Activated CD8-positive, alpha-beta T cell treated with anti-CD3 and anti-CD28 coated beads, Interleukin-2, amount 10 ng/mL, durations not matched to agents 7 days and 5 days (primary cell): ENCODE data around the gene UMOD. TPM values are rescaled to one million over a fixed set of nuclear protein-coding genes. Genes with fewer than 3 reads are reported as not detected.

ENCODE experiments used
- ATAC-seq: fragments of 150-1000 bp; cut with Tn5 transposase; one replicate; pipeline ENCODE4 v1.10.0; 2021; ENCODE audit warnings: moderate library complexity
- CTCF ChIA-PET: fragments of 350-600 bp; sonication (Branson Sonifier 250); formaldehyde crosslinking; loops from one replicate; lab custom pipeline; 2021; ENCODE audit warnings: antibody characterized with exemption; lab: Charles Lee
- POLR2A ChIA-PET: fragments of 350-600 bp; sonication (Branson Sonifier 250); formaldehyde crosslinking; loops from one replicate; lab custom pipeline; 2021; ENCODE audit warnings: antibody characterized with exemption; lab: Charles Lee
- DNase-seq: peaks from one replicate; pipeline ENCODE4 v3.0.0-alpha.2; 2020
- H3K27ac Mint-ChIP-seq: one replicate; pipeline ENCODE4 v1.8.0; 2021; ENCODE audit warnings: mild to moderate bottlenecking, mixed read lengths
- H3K27me3 Mint-ChIP-seq: one replicate; pipeline ENCODE4 v1.8.0; 2021; ENCODE audit warnings: low read depth, mixed read lengths
- H3K36me3 Mint-ChIP-seq: one replicate; pipeline ENCODE4 v1.8.0; 2021; ENCODE audit warnings: low read depth, mixed read lengths
- H3K4me1 Mint-ChIP-seq: one replicate; pipeline ENCODE4 v1.8.0; 2021; ENCODE audit warnings: low read depth, mixed read lengths
- H3K4me3 Mint-ChIP-seq: one replicate; pipeline ENCODE4 v1.8.0; 2021; ENCODE audit warnings: mild to moderate bottlenecking, mixed read lengths
- H3K9me3 Mint-ChIP-seq: one replicate; pipeline ENCODE4 v1.8.0; 2022; ENCODE audit warnings: mixed read lengths; ENCODE audit not compliant: insufficient read depth
- total RNA-seq, 2 experiments: library from RNA; stranded (reverse); gene quantifications; one replicate each; pipeline ENCODE4 v1.2.3, GENCODE V29; 2021

Gene UMOD
- total RNA-seq, 2 experiments from 2014 or later = not detected

DNA sequence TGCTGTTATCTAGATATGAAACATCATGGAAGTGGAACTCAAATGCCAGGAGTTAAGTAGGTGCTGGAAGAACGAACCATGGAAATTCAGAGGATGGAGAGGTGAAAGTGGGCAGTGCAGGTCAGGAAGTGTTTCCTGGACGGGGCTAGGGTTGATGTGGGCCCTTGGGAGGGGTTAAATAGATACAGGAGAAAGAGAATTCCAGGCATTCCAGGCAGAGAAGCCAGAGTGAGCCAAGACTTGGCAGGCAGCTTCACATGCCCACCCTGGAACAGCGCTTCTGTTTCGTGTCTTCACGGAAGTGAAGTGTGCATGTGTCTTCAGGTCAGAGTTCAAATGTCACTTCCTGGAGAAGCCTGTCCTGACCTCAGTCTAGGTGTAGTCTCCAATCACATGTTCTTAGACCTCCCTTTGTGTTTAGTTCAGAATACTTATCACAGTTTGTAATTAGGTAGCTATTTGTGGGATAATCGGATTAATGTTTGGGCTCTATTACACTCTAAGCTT, 66.5 kb downstream of the UMOD start:
- CTCF ChIA-PET = no interaction called here
- no peaks in the 10 kb centered on the region for H3K27me3 Mint-ChIP-seq
- no peaks in the 10 kb centered on the region for H3K36me3 Mint-ChIP-seq
- no peak overlapping the region for H3K4me3 Mint-ChIP-seq
- no peaks in the 10 kb centered on the region for H3K9me3 Mint-ChIP-seq
- POLR2A ChIA-PET = no interaction called here
- H3K4me1 Mint-ChIP-seq = no peaks in the 10 kb centered on the region
- DNase-seq (no peak), ATAC-seq (no peak)
- no peak overlapping the region for H3K27ac Mint-ChIP-seq

Other genes starting within 250 kb of the UMOD start
- gene GP2, start 25.2 kb downstream of the UMOD start, total RNA-seq = not detected
- gene PDILT, start 52.0 kb upstream of the UMOD start, total RNA-seq = not detected
- gene ACSM5, start 56.8 kb upstream of the UMOD start, total RNA-seq = not detected
- gene ACSM2A, start 98.8 kb upstream of the UMOD start, total RNA-seq = not detected
- not detected for gene ACSM2B, start 223.7 kb upstream of the UMOD start, total RNA-seq